Stomach (tissue), 4 donors: ENCODE data around the gene TMEM255B.

Experiments
- EP300 ChIP-seq: sonication (generic); formaldehyde crosslinking; IDR thresholded peaks from one replicate; pipeline ENCODE4 v1.6.1; 2017; ENCODE audit warnings: antibody characterized with exemption
- POLR2A ChIP-seq, 4 donors: fragments of 450-650 bp; IDR thresholded peaks; one replicate each; pipeline ENCODE4 v1.6.1; 2016; ENCODE audit warnings: antibody characterized with exemption in 4 of 4, control low read depth in 2 of 4, mild to moderate bottlenecking in 1 of 4, moderate library complexity in 1 of 4
- POLR2AphosphoS5 ChIP-seq, 3 donors: sonication (generic); formaldehyde crosslinking; IDR thresholded peaks; one replicate each; pipeline ENCODE4 v1.6.1; 2016; ENCODE audit warnings: antibody characterized with exemption in 3 of 3
- TF ChIP-seq, protein P1 (sequence below), 7 experiments: fragments of 450-650 bp in 4 of 7; fragments of 200-600 bp in 3 of 7; sonication (generic) in 3 of 7; IDR thresholded peaks; one replicate each; pipeline ENCODE4 v1.5.1; 2016 to 2019; ENCODE audit warnings: antibody characterized with exemption in 7 of 7, control low read depth in 2 of 7, mild to moderate bottlenecking in 1 of 7

- TF ChIP-seq POLR2AphosphoS5 (IDR thresholded peaks at IDR 0.05) = no peak
- TF ChIP-seq, protein P1, sequence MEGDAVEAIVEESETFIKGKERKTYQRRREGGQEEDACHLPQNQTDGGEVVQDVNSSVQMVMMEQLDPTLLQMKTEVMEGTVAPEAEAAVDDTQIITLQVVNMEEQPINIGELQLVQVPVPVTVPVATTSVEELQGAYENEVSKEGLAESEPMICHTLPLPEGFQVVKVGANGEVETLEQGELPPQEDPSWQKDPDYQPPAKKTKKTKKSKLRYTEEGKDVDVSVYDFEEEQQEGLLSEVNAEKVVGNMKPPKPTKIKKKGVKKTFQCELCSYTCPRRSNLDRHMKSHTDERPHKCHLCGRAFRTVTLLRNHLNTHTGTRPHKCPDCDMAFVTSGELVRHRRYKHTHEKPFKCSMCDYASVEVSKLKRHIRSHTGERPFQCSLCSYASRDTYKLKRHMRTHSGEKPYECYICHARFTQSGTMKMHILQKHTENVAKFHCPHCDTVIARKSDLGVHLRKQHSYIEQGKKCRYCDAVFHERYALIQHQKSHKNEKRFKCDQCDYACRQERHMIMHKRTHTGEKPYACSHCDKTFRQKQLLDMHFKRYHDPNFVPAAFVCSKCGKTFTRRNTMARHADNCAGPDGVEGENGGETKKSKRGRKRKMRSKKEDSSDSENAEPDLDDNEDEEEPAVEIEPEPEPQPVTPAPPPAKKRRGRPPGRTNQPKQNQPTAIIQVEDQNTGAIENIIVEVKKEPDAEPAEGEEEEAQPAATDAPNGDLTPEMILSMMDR (IDR thresholded peaks at IDR 0.05) = no peak
- no peak for TF ChIP-seq POLR2A (IDR thresholded peaks at IDR 0.05)
- TF ChIP-seq EP300 = no peak
Measured at GRCh38 chr13:113742000-113742441, 17.0 kb upstream of the TMEM255B start.
